Activated CD4-positive, alpha-beta T cell treated with anti-CD3 and anti-CD28 coated beads, Interleukin-10, Interleukin-2, amounts not matched to agents 100 ng/mL and 50 ng/mL, durations not matched to agents 16 hours and 8 hours (primary cell): Measurements from ENCODE around the gene PARL.
A peak's percentile ranks its signal among the peaks of the same experiment; 100 is the strongest.

Experiments
- DNase-seq: peaks from one replicate; pipeline ENCODE4 v3.0.0-alpha.2; 2020

The PARL gene

DNA sequence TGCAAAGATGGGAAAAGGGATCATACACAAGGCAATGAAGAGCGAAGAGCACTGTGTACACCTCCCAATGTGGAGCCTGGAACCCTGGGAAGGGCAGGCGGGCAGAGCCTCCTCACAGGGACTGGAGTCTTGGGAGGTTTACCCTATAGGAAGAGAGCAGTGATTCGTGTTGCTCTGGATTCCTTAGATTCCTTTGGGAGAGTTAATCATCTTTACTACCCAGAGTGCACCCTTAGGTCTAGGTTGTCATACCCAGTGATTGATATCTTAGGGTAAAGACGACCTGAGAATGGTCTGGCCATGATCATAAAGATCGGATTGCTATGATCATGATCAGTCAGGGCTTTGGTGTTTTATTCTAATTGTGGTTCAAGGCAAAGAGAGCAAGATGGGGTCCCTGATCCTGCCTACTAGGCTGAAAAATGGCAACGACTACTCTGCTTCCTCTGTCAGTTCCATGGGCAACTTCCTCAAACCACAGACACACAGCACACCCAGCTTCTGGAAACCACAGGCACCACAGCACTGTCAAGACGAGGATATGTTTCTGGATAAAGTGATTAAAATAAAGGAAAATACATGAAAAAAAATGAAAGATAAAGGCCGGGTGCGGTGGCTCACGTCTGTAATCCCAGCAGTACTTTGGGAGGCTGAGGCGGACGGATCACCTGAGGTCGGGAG, 38.9 kb downstream of the PARL start:
- no peak for DNase-seq

DNA sequence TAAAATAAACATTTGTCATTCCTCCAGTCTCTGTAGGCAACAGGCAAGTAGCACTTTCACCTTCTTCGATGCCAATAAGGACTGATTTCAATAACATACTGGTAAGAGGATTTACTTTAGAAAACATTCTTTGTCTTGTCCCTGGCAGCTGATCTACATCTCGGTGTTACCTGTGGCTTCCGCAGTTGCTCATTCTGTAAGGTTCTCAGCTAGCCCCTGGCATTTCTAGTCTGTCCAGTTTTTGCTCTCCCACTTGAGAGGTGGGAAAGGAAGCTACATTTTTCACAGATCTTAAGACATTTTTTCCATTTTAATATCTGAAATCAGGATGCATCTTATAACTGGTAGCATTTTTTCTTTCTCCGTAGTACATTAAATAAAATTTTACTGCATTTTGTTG, 39.6 kb downstream of the PARL start:
- DNase-seq: no peak

DNA sequence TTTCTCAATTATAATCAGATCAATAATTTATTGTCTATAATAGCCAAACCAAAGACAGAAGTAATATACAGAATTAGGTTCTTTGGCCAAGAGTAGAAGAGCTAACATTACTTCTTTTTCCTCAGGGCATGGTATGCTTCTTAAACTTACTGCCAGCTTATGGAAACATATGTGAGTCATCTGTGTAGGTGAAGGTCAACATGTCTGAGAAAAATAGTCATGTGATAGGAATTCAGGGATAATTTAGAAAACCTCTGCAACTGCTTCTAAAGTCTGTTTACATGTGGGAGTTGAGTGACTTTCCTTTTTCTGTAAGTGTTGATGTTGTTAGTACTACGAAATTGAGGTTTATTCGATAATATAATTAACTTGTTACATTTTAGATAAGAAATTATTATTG, 40.1 kb downstream of the PARL start:
- DNase-seq: peak; percentile 18

DNA sequence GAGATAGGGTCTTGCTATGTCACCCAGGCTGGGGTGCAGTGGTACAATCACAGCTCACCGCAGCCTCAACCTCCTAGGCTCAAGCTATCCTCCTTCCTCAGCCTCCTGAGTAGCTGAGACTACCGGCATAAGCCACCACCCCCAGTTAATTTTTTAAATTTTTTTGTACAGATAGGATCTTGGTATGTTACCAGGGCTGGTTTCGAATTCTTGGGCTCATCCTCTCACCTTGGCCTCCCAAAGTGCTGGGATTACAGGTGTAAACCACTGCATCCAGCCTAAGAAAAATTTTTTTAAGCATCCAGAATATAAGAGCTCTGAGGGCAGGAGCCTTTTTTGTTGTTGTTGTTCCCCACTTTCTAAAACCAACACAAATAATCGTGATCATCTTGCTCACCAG, 44.9 kb downstream of the PARL start:
- no peak for DNase-seq

DNA sequence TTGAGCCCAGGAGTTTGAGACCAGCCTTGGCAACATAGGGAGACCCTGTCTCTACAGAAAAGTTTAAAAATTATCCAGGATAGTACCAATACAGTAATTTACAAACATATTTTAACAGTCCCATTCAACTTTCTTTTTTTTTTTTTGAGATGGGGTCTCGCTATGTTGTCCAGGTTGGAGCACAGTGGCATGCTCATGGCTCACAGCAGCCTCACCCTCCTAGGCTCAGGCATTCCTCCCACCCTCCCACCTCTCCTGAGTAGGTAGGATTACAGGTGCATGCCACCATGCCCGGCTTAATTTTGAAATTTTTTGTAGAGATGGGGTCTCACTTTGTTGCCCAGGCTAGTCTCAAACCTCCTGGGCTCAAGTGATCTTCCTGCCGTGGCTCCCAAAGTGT, 46.8 kb downstream of the PARL start:
- DNase-seq: no peak

DNA sequence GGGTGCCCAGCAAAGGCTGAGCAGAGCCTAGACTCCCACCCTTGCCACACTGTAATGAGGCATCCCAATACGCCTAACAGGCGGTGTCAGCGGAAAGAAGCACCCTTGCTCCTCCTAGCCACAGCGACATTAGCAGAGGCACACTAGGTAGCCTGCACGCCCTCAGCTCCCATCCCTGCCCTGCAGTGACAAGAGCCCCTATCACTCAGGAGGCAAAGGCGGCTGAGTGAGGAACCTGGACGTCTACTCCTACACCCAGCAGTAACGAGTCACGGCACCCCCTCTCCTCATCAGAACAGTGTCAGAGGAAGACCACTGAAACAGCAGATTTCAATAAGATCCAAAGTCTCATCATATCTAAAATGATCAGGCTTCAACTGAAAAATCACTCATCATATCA, 47.3 kb downstream of the PARL start:
- DNase-seq: no peak

DNA sequence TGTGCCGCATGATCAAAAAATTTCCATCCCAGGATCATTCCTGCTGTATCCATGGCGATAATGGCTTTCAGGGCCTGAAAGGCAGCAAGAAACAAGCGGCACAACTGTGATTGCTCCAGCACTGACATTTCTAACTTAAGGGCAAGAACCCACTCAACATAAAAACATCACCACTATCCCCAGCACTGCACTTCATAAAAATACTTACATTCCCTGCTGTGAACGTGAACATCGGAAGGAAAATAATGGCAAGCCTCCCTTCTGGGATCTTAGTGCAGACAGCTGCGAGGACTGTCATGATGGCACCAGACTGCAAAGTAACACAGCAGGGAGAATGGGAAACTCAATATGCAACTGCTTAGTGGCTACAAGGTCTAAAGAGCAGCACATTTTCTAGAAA, 51.2 kb downstream of the PARL start:
- DNase-seq: no peak

DNA sequence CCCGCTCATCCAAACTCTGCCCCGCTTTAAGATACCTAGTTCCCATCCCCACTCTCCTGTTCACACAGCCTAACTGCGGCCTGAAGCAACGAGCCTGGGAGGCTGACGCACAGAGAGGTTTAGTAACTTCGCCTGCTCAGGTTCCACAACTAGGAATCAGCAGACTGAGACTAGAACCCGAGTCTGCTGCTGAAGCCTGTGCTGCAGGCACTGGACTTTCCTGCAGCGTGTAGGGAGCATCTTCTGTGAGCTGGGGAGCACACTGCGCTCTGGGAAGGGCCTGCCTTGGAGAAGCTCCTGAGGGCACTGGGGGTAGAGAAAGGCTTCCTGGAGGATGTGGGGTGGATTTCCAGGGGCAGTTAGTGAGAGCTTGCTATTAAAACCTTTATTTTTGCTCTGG, 54.5 kb downstream of the PARL start:
- no peak for DNase-seq

DNA sequence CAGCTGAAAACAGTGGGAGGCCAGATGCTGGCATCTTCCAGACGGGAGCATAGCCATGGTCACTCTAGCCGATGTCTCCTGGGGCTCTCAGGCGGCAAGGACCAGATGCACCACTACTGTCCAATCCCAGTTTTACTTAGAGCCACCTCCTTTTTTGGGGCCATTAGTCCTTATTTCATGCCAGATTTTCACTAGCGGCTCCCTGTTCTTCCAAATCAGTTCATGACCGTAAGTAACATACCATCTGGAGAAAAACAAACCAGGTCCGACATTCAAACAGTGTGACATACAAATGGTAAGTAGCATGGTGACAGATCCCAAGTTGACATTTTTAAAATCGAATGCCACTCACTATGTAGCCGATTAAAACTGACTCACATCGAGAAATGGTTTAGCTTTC, 55.2 kb downstream of the PARL start:
- no peak for DNase-seq

DNA sequence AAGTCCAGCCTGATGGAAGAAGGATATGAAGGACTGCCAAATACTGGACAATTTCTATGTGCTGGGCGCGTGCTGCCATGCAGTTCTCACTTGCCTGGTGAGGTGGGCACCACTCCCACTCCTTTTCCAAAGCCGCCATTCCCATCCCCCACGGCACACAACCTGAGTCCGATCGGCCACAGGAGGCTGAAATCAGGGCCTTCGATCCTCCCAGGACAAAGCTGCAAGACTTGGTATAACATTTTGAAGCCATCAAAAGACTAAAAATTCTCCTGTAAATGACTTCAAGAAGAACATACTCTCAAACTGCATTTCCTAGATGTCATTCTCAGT, 56.2 kb downstream of the PARL start:
- no peak for DNase-seq

DNA sequence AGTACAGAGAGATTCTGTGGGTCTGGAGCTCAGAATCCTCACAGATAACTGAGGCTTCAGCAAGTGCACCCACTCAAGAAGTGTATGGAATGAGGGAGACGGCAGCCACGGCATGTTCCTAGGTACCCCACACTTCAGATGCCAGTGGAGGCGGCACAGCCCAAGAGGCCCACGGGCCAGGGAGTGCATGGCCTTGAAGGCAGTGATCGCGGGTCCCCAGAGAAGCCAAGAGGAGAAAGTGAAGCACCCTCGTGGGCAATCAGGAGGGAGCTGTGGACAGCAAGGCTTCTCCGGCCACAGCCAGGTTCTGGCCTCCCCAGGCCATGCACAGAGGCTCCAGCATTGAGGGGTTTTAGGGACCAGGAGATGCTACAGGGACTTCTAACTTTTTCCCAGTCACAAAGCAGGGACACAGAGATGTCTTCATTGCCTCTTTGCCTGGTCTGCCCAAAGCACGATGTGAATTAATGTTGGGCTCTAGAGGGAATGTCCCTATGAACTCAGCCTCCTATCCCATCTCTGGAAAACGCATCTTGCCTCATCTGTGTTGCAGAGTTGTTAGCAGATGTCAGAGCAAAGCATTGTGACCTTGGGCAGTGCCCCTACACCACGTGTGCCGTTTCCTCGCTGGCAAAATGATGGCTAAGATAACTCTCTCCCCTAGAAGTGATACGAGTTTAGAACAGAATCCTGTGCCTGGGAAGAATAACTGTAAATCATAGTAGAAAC, 56.7 kb downstream of the PARL start:
- DNase-seq: no peak

DNA sequence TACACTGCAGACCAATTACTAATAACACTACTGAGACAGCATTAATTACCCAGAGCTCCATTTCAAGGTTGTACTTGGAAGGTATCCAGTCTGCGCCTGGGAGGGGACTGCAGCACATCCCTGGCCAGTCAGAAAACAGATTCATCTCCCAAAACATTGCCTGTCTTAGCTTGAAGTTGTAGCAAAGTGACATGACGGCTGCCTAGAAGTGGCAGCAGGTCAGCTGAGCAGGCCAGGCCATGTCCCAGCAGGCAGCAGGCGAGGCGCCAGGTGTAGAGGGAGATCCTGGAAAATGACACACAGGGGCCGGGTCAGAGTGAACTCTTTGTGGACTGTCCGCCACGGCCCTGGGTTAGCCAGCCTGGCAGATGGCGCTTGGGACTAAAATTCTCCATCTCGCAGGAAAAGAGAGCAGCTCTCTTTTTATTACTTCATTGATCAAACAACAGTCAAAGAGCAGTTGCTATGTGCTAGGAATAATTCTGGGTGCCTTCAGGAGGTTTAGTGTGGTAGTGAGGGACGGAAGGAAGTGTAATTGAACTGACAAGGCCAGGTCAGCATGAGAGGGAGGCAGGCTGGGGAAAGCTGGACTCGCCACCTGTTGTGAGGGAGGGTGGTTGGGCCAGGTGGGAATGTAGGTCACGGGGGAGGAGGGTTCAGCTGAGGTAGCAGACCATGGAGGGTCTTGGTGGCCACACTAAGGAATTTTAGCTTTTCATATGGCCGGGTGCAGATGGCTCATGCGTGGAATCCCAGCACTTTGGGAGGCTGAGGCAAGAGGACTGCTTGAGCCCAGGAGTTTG, 58.0 kb downstream of the PARL start:
- DNase-seq: no peak

DNA sequence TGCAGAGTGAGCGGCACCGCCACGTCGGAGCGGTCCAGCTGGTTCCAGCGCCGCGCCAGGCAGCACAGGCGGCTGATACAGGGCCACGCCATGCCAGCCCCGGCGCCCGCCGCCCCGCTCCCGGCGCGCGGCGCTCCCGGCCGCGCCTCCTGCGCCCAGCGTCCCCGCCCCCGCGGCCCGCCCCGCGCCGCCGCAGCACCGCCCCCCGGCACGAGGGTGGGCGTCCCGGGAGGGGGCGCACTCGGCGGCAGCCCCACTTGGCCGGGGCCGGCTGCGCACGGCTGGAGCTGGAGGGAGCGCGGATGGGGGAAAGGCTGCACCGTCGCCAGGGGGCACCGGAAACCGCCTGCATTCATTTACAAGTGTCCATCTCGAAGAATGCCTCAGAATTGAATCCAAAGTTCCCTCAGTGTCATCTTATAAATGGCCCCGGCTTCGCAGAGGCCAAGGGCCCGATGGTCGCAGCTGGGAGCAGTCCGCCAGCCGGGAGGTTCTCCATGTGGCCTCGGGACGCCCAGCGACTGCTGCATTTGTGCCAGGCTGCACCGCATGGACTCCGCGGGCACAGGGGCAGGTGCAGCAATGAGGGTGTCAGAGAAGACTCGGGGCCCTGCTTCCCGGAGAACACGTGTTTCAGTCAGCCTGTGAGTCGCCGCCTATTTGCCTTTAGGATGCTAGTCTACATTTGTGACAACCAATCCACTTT, 59.1 kb downstream of the PARL start, which contains the start of gene MAP6D1:
Gene MAP6D1, minus strand, starts transcription at position 122 of the 706 bp plus-strand sequence. Its CDS starts 30 bp downstream, at position 92.
- DNase-seq: peak; percentile 47

DNA sequence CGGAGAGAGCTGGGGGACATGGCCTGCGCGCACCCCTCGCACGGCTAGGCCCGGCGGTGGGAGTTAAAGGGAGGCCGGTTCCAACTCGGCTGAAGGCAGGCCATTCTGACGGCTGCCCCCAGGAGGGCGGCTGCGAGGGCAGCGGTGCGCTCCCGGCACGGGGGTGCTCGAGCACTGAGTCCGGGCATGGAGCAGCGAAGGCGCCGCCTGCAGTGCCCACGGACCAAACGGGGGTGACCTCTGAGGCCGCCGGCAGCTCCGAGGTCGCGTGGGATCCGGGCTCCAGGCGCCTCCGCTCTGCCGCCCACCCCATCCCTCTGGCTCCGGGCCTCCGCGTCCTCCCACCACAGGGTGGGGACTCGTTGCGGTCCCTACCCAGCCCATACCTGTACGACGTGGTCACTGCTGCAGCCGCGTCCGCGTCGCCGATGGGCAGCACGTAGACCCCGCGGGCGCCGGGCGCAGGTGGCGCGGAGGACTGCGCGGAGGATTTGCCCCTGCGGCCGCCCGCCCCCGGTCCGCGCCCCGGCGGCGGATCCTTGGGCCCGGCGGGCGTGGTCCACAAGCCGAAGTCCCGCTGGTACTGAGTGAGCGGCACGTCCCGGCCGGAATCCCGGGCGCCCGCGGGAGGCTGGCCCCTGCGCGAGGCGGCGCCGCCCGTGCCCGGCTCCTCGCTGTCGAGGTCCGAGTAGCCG, 59.8 kb downstream of the PARL start:
- peak; percentile 20 for DNase-seq

DNA sequence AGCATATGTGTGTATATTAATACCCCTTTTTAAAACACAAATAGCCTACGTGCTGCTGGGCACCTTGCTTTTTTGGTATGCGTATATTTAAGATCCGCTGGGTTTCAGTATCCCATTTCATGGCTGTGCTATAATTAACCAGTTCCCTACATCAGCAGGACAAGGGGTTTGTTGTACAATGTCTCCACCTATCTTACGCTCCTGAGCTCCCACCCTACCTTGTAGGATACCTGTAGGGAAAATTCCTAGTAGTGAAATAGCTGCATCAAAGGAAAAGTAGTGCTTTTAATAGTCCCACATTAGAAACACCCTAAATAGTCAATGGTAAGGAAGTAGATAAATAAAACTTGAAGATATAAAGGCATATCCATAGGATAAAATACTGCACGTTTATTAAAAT, 60.7 kb downstream of the PARL start:
- DNase-seq: no peak

DNA sequence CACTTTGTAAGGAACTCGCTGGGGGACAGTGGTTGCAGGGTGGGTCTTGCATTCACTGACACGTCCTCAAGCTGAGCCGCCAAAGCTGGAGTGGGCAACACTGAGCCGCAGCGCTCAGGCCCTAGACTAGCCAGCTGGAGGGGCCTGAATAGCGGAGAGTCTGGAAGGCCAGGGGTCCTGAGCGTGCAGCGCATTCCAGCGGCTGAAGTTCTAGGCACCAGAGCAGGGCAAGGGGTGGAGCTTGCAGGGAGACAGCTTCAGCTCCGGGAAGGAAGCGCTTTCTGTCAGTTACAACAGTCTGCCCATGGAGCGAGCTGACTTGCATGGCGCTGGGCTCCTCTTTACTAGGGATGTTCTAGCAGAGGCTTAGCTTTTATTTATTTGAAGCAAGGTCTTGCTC, 62.0 kb downstream of the PARL start:
- no peak for DNase-seq

DNA sequence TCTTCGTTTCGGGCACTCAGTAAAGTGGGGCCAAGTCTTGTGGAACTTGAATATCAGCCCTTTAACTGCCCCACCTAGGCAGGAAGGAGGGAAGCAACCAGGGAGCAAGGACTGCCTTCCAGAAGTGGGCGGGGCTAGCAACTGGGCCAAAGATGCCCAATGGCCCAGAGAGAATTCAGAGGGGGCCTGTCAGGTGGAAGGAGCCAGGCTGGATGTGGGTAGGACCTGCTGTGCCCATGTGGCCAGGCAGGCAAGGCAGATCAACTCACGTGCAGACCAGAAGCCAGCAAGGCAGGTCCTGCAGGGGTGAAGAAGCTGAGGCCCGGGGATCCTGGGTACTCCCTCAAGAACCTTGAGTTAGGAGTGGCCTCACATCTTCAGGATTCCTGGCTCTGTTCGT, 64.8 kb downstream of the PARL start:
- DNase-seq: no peak

DNA sequence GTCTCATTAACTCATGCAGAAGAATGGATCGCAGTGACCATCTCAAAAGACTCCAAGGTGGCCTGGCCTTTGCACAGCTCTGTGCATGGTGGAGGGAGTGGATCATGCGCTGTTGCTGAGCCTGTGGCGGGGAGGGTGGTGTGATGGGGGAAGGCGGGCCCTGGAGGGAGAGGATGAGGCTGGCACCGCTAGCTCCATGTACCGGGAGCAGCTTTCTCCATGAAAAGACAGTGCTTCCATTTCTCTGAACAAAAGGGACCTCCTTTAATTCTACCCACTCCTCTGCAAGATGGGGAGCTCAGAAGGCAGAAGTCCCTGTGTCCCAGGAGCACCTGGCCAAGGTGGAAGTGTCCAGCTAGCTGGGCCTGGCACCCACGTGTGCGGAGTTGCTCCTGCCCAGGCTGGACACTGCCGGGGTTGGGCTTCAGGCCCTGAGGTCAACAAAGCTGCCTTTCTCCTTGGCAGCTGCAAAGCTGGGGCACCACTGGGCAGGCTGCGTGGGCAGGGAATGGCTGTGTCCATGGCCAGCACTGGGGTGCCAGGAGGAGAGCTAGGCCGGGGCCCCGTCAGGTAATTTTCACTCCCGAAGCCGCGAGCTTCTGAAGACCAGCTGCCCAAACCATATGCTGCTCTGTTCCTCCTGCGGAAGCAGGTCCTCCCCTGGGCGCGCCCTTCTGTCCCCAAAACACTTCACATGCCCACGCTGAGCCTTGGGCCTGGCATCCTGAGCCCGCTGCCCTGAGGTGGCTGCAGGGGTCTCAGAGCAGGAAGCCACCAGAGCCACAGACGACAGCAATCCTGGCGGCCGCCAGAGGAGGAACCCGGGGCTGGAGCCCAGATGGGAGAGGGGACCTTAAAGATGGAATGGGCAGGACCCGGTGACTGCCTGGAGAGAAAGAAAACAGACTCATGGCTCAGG, 65.7 kb downstream of the PARL start:
- no peak for DNase-seq

DNA sequence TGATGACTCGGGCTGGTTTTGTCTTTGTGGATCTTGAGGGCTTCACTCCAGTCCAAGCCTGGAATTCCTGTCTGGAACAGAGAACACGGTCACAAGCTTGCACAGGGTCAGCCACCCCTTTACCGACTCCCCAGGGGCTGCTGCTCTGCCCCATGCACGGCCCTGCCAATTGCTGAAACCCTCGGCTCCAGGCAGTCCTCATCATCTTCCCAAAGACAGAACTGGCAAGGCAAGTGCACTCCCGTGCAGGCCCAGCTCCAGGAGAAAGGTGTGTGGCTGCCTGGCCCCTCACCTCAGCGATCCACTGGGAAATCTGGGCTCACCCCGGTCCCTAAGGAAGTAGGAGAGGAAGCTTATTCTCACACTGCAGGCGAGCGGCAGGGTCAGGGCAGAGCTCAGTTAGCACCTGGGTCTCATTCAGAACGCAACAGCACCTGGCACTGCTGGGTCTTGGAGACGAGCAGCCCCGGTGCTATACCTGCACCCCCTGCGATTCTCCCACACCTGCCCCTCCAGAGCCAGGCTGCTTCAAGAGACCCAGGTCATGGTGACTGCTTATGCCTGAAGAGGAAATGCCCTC, 66.5 kb downstream of the PARL start:
- no peak for DNase-seq

DNA sequence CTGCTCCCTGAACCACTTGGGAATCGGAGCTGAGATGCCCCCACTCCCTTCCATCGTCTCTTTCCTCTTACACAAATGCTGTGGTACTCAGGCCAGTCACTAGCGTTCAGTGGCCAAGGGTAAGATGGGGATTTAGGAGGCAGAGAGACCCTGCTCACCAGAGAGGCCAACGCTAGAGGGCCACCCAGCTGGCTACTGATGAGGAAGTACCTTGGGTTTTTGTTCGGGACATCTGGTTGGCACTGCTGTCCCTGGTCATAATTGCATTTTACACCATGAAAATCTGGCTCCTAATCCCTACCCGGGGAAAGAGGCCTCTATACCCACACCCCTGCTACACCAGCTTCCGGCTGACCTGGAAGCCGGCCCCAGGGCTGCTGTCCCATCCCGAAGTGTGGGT, 67.0 kb downstream of the PARL start:
- DNase-seq: no peak
